ENCODE measurements around the gene OBP2A. TPM values are rescaled to one million over a fixed set of nuclear protein-coding genes. Genes with fewer than 3 reads are reported as not detected.

OBP2A gene
- total RNA-seq, 1 experiment from 2014 or later, result not detected

GRCh38 chr9:135596211-135596610 lies 50.3 kb downstream of the OBP2A start:
- no peak for TF ChIP-seq CTCF (conservative IDR thresholded peaks at IDR 0.05)
- H3K4ac ChIP-seq (ENCODE audit: low read depth, low read length), result no peak overlapping the region
- peaks cover 4 to 5% of the 10 kb centered on the region in 2 experiments; a peak in 3 of 4 replicates for H3K4me1 Mint-ChIP-seq

More at GRCh38 chr9:135596211-135596610, 50.3 kb downstream of the OBP2A start:
- H3K36me3 Mint-ChIP-seq (ENCODE audit: insufficient read depth in 1 of 3, low read depth in 3 of 3), result peaks cover 0 to 4% (median 0%) of the 10 kb centered on the region in 3 experiments; a peak in 1 of 7 replicates
- no peak overlapping the region for H4K8ac ChIP-seq (replicated peaks; ENCODE audit: insufficient read length, low read depth, low read length)
- no peaks in the 10 kb centered on the region for H3K79me2 ChIP-seq (ENCODE audit: insufficient read depth, low read length)
- no peak overlapping the region for H3K9ac ChIP-seq (ENCODE audit: extremely low read depth, insufficient read length, low read length)
- H3K14ac ChIP-seq (ENCODE audit: insufficient read depth, low read length), result no peak overlapping the region
- no peak overlapping the region for H3K4me2 ChIP-seq (ENCODE audit: insufficient read depth, insufficient read length, low read length)
- H3K27ac Mint-ChIP-seq, result no peak overlapping the region
- no peak overlapping the region for H3K56ac ChIP-seq (ENCODE audit: insufficient read length, low read depth, low read length)
- no peak overlapping the region for H4K5ac ChIP-seq (ENCODE audit: insufficient read length, low read depth, low read length)
- H3K23me2 ChIP-seq (ENCODE audit: insufficient read length, low read depth, low read length, poor library complexity, severe bottlenecking), result no peaks in the 10 kb centered on the region
- no peak overlapping the region for H2AFZ ChIP-seq (ENCODE audit: low read length)
- no peaks in the 10 kb centered on the region for H3K4me1 ChIP-seq (ENCODE audit: insufficient read depth, low read length)
- H3K27ac ChIP-seq (ENCODE audit: insufficient read length, low read depth, low read length), result no peak overlapping the region
- no peak for DNase-seq
- no peak overlapping the region for H3K4me3 Mint-ChIP-seq
- no peaks in the 10 kb centered on the region for H3K79me1 ChIP-seq (ENCODE audit: insufficient read depth, low read depth, low read length, poor library complexity, severe bottlenecking)
- no peak overlapping the region for H2BK120ac ChIP-seq (ENCODE audit: low read depth, low read length, poor library complexity, severe bottlenecking)
- H3K27me3 ChIP-seq (ENCODE audit: insufficient read depth, low read length), result no peaks in the 10 kb centered on the region
- H3T11ph ChIP-seq (ENCODE audit: low read length), result no peak overlapping the region
- no peak overlapping the region for H2BK12ac ChIP-seq (ENCODE audit: insufficient read length, low read depth, low read length)
- H2BK15ac ChIP-seq (ENCODE audit: low read depth, low read length), result no peak overlapping the region
- no peak overlapping the region for H2AK5ac ChIP-seq (ENCODE audit: insufficient read length, low read length)
- H4K91ac ChIP-seq (ENCODE audit: insufficient read length, low read depth, low read length), result no peak overlapping the region
- H2BK5ac ChIP-seq (ENCODE audit: insufficient read length, low read length), result no peak overlapping the region
- no peak overlapping the region for H3K18ac ChIP-seq (ENCODE audit: insufficient read length, low read depth, low read length)
- peaks cover 2% of the 10 kb centered on the region; the same call in 1 of the 2 replicates for H3K27me3 Mint-ChIP-seq (ENCODE audit: low read depth)
- no CpG with 5 or more reads among the region's 2 CpGs for WGBS (ENCODE audit: extremely low coverage, insufficient read length, low lambda C conversion rate)
- no peak overlapping the region for H3K23ac ChIP-seq (ENCODE audit: insufficient read length, low read depth, low read length)
- no peaks in the 10 kb centered on the region for H3K9me3 ChIP-seq (ENCODE audit: control insufficient read depth, low read depth, low read length)
- peaks cover 4 to 7% of the 10 kb centered on the region in 2 experiments for H3K9me3 Mint-ChIP-seq
- no peak overlapping the region for H2BK20ac ChIP-seq (ENCODE audit: low read depth, low read length, poor library complexity, severe bottlenecking)
- no peaks in the 10 kb centered on the region for H4K20me1 ChIP-seq (ENCODE audit: control insufficient read depth, insufficient read depth, insufficient read length)

Other genes with a start within 250 kb of the OBP2A start
- 34.0 and 38.0 TPM in 2 replicates for gene PPP1R26, start 66.3 kb upstream of the OBP2A start, total RNA-seq (2021)
- 81.0 and 84.2 TPM in 2 replicates for gene MRPS2, start 45.4 kb upstream of the OBP2A start, total RNA-seq (2021)
- not detected in 2 replicates for gene LCN1, start 24.7 kb upstream of the OBP2A start, total RNA-seq (2021)
- gene PAEP, start 15.6 kb downstream of the OBP2A start, total RNA-seq (2021), result not detected in 2 replicates
- gene GLT6D1, start 93.4 kb downstream of the OBP2A start, total RNA-seq (2021), result not detected in 2 replicates
- 0.52 and 0.72 TPM in 2 replicates for gene LCN9, start 117.2 kb downstream of the OBP2A start, total RNA-seq (2021)
- gene SOHLH1, start 153.4 kb downstream of the OBP2A start, total RNA-seq (2021), result not detected in 2 replicates
- gene KCNT1, start 156.1 kb downstream of the OBP2A start, total RNA-seq (2021), result 0.64 and 0.68 TPM in 2 replicates